Myocyte (in vitro differentiated cells): ENCODE measurements around the gene ADARB1. TPM values are rescaled to one million over a fixed set of nuclear protein-coding genes. Genes with fewer than 3 reads are reported as not detected.

Source experiments
- DNase-seq: peaks from one replicate; pipeline ENCODE4 v3.0.0-alpha.2; 2012; ENCODE audit warnings: low read depth
- total RNA-seq: library from RNA; depleted of rRNA; stranded (reverse); fragments of >200 nt; gene quantifications from 2 replicates; pipeline ENCODE4 v1.2.3, GENCODE V29; 2014

ADARB1 gene
- total RNA-seq, 1 donor from 2014 or later = 15.9 TPM

DNA sequence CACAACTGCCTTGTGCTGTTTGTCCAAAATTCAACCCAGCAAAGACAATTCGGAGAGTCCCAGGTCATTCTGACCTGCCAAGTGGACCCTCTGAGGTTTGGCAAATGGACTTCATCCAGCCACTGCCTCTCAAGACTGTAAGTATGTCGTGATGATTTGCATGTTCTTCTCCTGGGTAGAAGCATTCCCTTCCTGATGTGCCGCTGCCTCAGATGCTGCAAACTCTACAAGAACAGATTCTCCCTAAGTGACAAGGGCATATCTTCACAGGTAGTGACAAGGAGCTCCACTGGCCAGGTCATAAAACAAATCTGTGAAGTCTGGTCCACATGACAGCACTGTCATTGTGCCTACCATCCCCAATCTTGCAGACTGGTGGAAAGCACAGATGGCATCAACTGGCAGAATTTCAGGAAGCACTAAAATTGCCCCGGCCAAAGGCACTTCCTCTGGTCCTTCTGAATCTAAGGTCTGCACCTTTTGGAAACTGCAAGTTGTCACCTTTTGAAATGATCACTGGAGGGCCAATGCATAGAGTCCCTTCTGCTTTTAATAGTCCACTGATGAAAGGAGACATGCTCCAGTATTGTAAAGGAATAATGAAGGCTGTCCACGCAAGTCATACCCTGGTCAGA, 185.9 kb downstream of the ADARB1 start:
- no peak for DNase-seq

DNA sequence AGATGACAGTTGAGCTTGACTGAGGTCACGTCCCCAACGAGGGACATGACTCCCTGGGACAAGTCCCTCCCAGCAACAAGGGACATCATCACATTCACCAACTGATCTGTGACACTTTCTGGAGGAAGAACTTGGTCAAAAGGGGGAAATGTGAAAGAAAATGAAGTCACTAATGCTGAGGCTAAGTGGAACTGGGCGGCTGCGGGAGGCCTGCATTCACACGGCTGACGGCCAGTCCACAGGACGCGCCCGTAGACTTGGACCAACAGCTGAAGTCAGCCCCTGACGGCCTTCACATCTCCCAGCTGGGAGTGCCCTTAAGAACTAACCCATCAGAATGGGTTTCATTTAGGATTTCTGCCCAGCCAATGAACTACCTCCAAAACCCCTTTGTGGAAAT, 186.7 kb downstream of the ADARB1 start:
- DNase-seq = no peak

DNA sequence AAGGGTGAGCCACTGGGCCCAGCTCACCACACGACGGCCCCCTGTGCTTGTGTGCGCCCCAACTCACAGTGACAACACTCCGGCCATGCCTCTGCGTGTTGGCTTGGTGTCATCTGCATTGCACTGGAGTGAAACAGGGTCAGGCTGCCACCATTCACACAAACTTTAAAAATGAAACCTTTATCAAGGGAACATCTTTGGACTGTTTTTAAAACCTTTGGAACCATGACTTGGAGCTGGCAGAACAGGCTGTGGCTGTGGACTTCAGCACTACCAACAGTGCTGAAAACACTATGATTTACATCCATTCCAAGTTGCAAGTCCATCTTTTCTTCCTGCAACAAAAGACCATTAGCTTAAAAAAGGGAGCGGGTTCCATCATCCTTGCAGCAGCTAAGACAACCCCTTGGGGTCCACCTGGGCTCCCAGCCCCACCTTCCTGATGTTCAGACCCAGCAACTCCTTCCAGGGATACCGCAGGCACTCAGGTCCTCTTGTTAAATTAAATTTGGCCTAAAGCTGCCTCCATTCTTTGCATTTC, 187.7 kb downstream of the ADARB1 start:
- DNase-seq = no peak

DNA sequence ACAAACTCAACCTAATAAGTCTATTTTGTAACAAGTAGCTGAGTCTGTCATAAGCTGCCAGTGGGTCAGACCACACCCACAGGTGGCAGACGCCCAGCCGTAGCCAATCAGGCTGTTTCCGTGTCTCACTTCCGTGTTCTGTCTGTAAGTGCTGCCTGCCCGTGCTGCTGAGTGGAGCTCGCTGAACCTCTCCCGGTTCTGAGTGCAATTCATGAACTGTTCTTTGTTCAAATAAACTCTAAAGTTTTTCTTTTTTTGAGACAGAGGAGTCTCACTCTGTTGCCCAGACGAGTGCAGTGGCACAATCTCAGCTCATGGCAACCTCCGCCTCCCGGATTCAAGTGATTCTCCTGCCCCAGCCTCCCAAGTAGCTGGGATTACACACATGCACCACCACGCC, 188.2 kb downstream of the ADARB1 start:
- no peak for DNase-seq

DNA sequence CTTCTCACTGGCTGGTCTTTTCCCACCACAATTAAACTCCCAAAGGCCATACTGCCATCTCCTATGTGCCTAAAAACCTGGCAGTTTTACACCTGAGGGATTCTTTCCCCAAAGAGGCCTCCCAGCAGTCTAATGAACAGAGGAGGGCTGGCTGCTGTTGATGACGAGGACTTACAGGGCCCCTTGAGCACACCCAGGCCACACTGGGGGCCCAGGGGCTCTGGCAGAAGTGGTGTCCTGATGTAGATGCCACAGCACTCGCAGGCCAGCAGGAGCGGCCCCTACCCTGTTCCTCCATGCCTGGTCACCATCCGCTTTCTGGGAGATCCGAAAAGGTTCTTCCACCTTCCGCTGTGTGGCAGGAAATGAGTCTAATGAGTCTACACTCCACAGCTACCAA, 189.2 kb downstream of the ADARB1 start:
- DNase-seq = no peak

DNA sequence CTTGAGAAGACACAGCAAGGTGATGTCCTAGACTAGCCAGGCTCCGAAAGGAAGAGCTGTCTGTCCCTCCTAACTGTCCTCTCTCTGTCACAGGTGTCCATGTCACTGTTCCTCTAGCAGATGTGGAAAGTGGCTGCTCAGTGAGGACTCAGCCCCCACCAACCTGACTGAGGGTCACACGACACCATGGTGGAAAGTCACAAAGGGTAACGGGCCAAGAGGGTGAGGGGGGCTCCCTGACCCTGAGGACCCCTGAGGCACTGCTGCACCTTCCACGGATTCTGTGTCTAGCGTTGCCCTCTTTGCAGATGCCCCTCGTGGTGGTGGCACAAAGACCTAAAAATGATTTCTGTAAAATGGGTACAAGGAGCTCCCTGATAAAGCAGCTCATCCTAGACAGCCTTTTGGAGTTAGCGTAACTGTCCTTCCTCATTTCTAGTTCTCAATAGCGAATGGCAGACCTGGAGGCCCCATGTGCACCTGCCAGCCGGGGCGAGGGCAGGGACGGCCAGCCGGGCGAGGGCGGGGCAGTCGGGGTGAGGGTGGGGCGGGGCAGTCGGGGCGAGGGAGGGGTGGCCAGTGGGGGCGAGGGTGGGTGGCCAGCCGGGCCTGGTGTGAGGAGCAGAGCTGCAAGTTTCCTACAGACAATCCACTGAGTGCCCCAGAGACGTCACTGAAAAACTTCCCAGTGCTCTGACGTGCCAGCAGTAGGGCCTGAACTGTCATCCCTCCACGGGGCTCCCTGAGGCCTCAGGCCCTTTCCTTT, 189.9 kb downstream of the ADARB1 start:
- DNase-seq = no peak

DNA sequence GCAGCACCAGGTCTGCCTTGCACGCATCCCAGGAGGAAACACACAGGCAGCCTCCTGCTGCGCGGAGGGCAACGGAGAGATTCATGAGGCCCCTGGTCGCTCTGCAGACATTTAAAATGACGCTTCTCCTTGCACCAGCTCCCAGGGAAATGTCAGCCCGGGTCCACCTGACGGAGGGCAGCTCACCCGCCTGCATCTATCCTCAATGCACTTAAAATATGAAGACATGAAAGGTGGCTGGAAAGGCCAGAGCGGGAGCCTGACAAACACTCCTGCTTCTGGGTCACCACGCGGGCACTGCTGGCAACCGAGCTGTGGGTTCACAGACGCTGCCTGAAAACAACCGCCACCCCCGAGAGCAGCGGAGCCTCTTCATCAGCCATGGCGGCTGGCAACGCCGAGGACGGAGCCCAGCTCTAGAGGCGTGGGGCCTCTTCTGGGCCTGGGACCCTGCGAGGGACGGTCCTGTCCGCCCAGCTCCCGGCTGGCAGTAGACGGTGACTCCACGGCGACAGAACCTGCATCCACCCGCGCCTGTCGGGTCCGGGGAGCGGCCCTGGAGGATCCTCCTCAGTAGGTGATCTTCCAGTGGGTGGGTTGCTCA, 190.6 kb downstream of the ADARB1 start:
- DNase-seq = no peak

DNA sequence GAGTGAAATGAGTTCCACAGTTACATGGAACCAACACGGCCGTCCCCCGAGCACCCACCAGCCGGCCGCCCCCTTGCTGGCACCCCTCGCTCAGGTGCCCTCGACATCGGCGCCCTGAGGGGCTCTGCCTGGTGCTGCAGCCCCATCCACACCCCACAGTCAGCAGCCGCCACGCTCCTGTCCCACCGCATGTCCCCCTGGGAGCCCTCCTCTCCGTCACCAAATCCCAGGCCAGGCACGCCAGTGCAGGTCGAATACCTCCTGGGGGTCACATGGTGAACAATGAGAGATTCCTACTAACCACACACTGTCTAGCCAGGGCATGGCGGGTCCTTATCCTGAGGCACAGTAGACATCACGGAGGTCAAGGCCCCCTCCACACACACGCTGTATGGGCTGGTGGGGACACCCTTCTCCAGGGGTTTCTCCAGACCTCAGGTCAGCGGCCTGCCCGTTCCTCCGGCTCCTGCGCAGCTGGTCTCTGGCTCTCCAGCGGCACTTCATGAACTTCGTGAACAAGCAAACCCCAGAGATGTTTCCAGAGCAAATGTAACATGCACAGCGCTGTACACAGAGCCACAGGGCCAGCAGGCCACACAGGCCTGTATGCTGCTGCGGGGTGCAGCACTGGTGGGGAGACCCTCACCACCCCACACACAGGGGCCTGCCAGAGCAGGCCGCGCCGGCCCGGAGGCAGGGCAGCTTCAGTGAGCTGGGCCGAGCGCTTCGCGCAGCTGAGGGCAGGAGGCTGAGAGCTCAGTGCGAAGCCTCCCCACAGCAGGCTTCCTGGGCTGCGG, 191.5 kb downstream of the ADARB1 start:
- DNase-seq = no peak

DNA sequence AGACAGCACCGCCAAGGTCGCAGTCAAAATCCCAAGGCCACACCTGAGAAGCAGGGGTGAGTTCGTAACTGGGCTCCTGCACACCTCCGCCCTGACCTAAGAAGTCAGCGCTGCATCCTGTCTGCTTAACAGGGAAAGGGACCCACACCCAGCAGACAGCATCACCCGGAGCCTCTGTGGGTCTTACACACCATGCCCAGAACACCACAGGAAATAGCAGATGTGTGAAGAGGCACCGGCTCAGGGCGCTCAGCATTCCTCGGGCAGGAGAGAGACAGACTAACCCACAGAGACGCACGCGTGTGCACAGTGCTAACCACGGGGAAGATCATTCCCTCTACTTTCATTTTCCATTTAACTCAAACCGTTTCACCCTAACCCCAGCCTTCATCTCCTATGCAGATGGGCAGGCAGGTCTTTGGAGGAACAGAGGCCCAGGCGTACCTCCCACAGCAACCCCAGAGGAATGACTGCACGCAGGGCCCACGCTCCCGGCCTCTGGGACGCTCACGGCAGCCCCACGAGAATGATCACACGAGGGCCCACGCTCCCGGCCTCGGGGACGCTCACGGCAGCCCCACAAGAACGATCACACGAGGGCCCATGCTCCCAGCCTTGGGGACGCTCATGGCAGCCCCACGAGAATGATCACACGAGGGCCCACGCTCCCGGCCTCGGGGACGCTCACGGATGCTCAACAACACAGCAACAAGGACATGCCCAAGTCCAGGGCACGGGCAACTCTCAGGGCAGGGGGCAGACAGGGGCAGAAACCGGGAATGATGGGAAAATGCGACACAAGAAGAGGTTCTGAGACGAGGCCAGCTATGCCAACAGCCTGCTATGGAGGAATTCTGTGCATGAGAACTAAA, 192.4 kb downstream of the ADARB1 start:
- no peak for DNase-seq

DNA sequence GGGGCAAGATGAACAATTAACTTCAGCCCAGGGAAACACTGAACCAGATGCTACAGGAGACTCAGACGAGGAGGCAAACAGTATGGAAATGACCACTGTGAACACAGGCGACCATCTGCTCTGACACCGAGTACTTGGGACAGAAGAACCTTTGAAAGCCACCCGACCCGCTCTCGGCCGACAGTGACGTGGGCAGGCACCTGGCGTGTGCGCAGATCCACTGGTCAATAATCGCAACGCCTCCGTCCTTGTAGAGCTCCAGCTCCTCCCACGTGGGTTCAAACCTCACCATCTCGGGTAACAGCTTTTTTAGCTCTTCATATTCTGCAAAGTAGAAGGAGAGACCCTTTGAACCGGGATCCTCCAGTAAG, 193.0 kb downstream of the ADARB1 start:
- no peak for DNase-seq

DNA sequence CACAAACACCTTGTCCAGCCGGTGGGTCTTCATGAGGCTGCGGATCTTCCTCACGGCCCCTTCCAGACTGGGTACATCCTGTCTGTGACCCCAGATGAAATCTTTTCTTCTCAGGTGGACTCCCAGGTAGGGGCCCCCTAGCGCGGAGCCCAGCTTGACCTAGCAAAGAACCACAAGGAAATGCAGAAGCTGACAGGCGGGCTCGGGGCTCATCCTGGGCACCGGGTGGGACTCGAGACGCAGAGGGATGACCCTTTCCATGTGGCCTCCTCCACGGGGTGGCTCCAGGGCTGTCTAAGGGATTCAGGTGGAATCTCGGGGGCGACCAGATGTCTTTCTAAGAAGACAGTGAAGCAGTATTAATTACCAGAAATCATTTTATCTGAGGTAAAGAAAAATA, 195.5 kb downstream of the ADARB1 start:
- no peak for DNase-seq

DNA sequence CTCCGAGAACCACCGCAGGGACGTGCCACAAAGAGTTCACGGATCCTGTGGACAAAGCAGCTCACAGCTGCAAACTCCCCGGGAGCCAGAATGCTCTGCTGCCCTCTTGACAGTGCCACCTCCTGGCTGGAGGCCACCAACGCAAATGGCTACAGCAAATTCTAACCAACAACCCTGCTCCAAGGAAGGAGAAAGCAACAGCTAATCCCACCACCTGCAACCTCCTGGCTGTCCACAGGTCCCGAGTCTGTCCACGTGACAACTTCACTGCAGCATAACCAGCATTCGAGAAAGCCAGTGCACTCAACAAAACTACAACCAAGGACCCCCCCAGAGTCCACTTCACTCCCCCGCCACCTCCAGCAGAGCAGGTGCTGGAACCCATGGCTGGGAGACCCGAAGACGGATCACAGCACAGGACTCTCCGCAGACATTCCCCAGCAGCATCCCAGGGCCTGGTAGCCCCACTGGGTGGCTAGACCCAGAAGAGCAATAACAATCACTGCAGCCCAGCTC, 196.0 kb downstream of the ADARB1 start:
- no peak for DNase-seq

Other genes with a start within 250 kb of the ADARB1 start
- 207 and 246 TPM in 2 replicates for gene PTTG1IP, start 200.9 kb upstream of the ADARB1 start, total RNA-seq
- 2.2 and 3.2 TPM in 2 replicates for gene ITGB2, start 153.7 kb upstream of the ADARB1 start, total RNA-seq
- 13.6 and 14.9 TPM in 2 replicates for gene SLX9, start 134.6 kb upstream of the ADARB1 start, total RNA-seq
- gene POFUT2, start 213.3 kb downstream of the ADARB1 start, total RNA-seq = 43.8 and 46.9 TPM in 2 replicates